Astrocyte of the spinal cord (primary cell): ENCODE results near the gene HABP4.

Experiments
- DNase-seq: peaks from one replicate; pipeline ENCODE4 v3.0.0; 2011; ENCODE audit warnings: low read depth, low spot score
- H3K4me3 ChIP-seq: 2 replicates; pipeline ENCODE4 v1.5.1; 2011; ENCODE audit warnings: low read depth, mild to moderate bottlenecking, low read length, moderate library complexity
- in situ Hi-C: cut with HindIII; loops from 2 replicates; pipeline ENCODE4 v1.10.0; 2017; ENCODE audit warnings: low sequenced_read_pairs
- TF ChIP-seq, protein P1 (sequence below): IDR thresholded peaks from 2 replicates; pipeline ENCODE4 v1.5.1; 2012; ENCODE audit warnings: low read depth, mild to moderate bottlenecking, low read length, inconsistent platforms

Gene HABP4

DNA sequence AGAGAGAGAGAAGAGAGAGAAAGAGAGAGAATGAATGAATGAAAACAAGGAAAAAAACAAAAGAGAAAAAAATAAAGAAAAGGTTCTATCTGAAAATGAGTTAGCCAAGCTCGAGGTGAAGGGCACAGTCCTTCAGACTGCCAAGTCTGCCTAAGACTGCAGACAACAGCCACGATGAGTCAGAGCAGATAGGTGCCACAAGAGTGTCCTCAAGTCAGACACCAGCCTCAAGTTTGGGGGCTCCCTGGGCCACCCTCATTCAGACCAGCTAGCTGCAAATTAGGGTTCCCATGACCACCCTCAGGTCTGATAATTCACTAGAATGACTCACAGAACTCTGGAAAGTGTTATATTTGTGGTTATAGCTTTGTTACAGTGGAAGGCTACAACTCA, 13.9 kb upstream of the HABP4 start:
- TF ChIP-seq, protein P1, sequence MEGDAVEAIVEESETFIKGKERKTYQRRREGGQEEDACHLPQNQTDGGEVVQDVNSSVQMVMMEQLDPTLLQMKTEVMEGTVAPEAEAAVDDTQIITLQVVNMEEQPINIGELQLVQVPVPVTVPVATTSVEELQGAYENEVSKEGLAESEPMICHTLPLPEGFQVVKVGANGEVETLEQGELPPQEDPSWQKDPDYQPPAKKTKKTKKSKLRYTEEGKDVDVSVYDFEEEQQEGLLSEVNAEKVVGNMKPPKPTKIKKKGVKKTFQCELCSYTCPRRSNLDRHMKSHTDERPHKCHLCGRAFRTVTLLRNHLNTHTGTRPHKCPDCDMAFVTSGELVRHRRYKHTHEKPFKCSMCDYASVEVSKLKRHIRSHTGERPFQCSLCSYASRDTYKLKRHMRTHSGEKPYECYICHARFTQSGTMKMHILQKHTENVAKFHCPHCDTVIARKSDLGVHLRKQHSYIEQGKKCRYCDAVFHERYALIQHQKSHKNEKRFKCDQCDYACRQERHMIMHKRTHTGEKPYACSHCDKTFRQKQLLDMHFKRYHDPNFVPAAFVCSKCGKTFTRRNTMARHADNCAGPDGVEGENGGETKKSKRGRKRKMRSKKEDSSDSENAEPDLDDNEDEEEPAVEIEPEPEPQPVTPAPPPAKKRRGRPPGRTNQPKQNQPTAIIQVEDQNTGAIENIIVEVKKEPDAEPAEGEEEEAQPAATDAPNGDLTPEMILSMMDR: no peak
- in situ Hi-C loops: no loop called here
- no peak for DNase-seq

DNA sequence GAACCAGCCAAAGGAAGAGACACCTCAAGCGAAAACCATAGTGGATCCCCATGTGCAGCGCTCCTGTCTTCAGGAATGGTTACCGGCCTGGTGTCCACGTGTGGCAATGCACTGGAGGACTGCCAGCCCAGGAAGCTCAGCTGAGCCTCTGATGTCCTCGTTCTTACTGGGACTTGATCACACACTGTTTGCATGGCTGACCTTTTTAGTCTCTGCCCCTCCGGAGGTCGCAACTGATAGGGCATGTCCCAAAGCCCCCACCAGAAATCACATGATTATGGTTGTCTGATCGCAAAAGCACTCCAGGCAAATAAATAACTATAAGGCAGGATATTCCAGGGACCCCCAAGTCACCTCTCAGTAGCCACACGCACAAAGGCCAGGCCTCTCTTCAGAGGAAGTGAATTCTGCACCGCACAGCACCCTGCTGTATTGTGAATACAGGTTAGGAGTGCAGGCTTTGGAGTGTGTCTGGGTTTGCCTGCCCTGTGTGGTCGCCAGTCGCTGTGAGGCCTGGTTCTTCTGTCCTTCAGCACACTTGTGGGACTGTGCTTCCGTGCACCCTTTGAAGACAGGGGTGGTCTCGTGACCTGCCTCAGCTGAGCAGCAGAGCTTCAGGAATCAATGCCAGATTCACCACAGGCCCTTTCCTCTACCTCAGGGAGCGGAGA, 13.4 kb upstream of the HABP4 start:
- in situ Hi-C loops: no loop called here
- TF ChIP-seq, protein P1: no peak
- DNase-seq: no peak
- H3K4me3 ChIP-seq: no peak overlapping the region

More for the DNA sequence above, 13.9 kb upstream of the HABP4 start:
- no peak overlapping the region for H3K4me3 ChIP-seq

DNA sequence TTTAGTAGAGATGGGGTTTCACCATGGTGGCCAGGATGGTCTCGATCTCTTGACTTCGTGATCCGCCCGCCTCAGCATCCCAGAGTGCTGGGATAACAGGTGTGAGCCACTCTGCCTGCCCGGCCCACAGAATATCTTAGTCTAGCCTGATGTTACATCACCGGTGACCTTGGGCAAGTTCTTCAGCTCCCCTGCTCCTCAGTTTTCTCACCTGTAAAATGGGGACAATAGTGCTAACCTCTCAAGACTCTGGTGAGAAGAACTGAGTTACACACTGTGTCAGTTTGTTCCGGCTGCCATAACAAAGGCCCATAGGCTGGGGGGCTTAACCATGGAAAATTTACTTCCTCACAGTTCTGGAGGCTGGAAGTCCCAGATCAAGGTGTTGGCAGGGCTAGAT, 12.5 kb upstream of the HABP4 start:
- in situ Hi-C loops: no loop called here
- H3K4me3 ChIP-seq: no peak overlapping the region
- TF ChIP-seq, protein P1: no peak
- DNase-seq: no peak

DNA sequence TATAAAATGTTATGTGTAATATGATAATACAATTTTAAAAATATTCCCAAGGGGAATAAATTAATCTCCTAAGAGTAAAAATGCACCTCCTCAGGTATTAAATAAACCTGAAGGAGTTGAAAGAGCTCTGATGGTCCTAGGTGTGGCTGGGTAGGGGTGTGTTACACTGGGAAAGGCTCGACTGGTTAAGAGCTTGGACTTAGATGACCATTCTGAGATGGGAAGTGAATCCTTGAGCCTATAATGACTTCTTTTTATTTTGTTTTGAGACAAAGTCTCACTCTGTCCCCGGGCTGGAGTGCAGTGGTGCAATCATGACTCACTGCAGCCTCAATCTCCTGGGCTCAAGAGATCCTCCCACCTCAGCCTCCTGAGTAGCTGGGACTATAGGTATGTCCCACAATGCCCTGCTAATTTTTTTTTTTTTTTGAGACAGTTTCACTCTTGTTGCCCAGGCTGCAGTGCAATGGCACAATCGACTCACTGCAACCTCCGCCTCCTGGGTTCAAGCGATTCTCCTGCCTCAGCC, 9.2 kb upstream of the HABP4 start:
- no peak for DNase-seq
- in situ Hi-C loops: no loop called here
- TF ChIP-seq, protein P1: no peak
- no peak overlapping the region for H3K4me3 ChIP-seq

DNA sequence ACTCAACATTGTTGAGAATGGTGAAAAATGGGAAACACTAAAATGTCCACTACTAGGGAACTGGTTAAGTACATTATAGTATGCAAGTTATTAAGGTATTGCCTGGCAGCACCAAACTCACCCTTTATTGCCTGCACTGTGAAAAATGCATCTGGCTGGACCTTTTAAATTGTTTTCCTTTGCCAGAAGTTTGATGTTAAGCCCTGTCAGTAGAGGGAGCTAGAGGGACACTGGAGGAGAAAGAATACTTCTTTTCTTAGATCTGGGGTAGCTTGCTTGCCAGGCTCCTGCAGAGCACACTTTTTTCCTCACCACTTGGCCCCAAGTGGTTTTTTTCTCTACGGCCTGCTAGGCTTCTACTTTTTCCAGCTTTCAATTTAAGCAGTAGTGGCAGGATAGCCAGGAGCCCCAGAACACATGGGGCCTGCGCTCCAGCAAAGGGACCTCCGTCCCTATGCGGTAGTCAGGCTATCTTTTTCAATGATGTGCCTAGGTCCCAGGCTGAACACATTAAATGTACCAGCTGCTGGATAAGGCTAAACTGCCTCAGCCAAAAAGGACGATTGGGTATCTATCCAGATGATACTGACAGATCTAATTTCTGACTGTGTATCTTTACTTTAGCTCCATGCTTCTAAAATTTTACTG, 8.0 kb upstream of the HABP4 start:
- in situ Hi-C loops: no loop called here
- no peak for DNase-seq
- H3K4me3 ChIP-seq: no peak overlapping the region
- TF ChIP-seq, protein P1: peak; percentile 25

DNA sequence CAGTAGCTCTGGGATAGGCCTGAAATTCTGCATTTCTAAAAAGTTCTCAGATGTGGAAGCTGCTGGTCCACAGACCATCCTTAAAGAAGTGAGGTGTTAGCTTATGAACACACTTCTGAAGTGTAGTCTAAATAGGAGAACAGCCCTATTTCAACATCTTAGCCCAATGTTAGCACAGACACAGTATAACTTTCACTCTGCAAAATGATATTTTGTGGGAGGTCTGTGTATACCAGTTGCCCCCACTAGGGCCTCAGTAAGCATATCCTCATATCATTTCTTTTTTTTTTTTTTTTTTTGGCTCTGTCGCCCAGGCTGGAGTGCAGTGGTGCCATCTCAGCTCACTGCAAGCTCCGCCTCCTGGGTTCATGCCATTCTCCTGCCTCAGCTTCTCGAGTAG, 7.5 kb upstream of the HABP4 start:
- DNase-seq: no peak
- TF ChIP-seq, protein P1: no peak
- in situ Hi-C loops: no loop called here
- H3K4me3 ChIP-seq: no peak overlapping the region
